Esophagus muscularis mucosa (tissue), 4 donors: ENCODE measurements around the gene NCKAP5. TPM values are rescaled to one million over a fixed set of nuclear protein-coding genes. Genes with fewer than 3 reads are reported as not detected.

Experiments
- DNase-seq: peaks from one replicate; pipeline ENCODE4 v3.0.0-alpha.2; 2017; ENCODE audit errors: extremely low spot score
- H3K27ac ChIP-seq, 4 donors: fragments of 200-600 bp; sonication (generic); replicated peaks in 1 of 4; 1 replicate in 3 of 4; 2 replicates in 1 of 4; pipeline ENCODE4 v1.5.1; 2016 to 2019; ENCODE audit warnings: mild to moderate bottlenecking in 1 of 4
- H3K27me3 ChIP-seq, 4 donors: fragments of 200-600 bp; sonication (generic); one replicate each; pipeline versions ENCODE4 v1.5.1 to v1.6.0; 2016 to 2019
- H3K36me3 ChIP-seq, 4 donors: fragments of 200-600 bp; sonication (generic); one replicate each; pipeline ENCODE4 v1.5.1; 2016 to 2019
- H3K4me1 ChIP-seq, 4 donors: fragments of 200-600 bp; sonication (generic); one replicate each; pipeline ENCODE4 v1.5.1; 2016 to 2019
- H3K4me3 ChIP-seq, 4 donors: fragments of 200-600 bp; sonication (generic); 1 replicate in 2 of 4; 2 replicates in 2 of 4; pipeline ENCODE4 v1.5.1; 2016 to 2019; ENCODE audit warnings: mild to moderate bottlenecking in 4 of 4, moderate library complexity in 1 of 4
- H3K9me3 ChIP-seq, 4 donors: fragments of 200-600 bp; sonication (generic); 1 replicate in 3 of 4; 2 replicates in 1 of 4; pipeline ENCODE4 v1.5.1; 2016 to 2019
- EP300 ChIP-seq: sonication (generic); formaldehyde crosslinking; IDR thresholded peaks from one replicate; pipeline ENCODE4 v1.6.1; 2017; ENCODE audit warnings: antibody characterized with exemption
- POLR2A ChIP-seq: fragments of 450-650 bp; IDR thresholded peaks from one replicate; pipeline ENCODE4 v1.6.1; 2017; ENCODE audit warnings: antibody characterized with exemption, moderate library complexity, mild to moderate bottlenecking, low read depth
- POLR2AphosphoS5 ChIP-seq, 2 donors: sonication (generic); formaldehyde crosslinking; IDR thresholded peaks; one replicate each; pipeline ENCODE4 v1.6.1; 2017; ENCODE audit warnings: antibody characterized with exemption in 2 of 2
- WGBS: methylation state at CpG from one replicate; pipeline ENCODE4 v1.1.5; 2018; 5-methylcytosine and 5-hydroxymethylcytosine counted together
- intact Hi-C: fragments of 100-400 bp; cut with DNase I; formaldehyde crosslinking; loops from one replicate; pipeline ENCODE4 v1.15.1; 2023
- total RNA-seq, 4 donors: library from RNA; depleted of rRNA; stranded (reverse); fragments of >200 nt; gene quantifications; one replicate each; pipeline versions ENCODE4 v1.1.0 to v1.2.1, GENCODE V29; 2016
- TF ChIP-seq, protein P1 (sequence below), 3 experiments: fragments of 200-600 bp in 2 of 3; fragments of 450-650 bp in 1 of 3; sonication (generic) in 2 of 3; IDR thresholded peaks; one replicate each; pipeline ENCODE4 v1.5.1; 2017 to 2019; ENCODE audit warnings: antibody characterized with exemption in 3 of 3, mild to moderate bottlenecking in 2 of 3, moderate library complexity in 1 of 3

Gene NCKAP5
- total RNA-seq, 4 donors from 2014 or later: 0.33 to 1.8 (median 1.0) TPM

DNA sequence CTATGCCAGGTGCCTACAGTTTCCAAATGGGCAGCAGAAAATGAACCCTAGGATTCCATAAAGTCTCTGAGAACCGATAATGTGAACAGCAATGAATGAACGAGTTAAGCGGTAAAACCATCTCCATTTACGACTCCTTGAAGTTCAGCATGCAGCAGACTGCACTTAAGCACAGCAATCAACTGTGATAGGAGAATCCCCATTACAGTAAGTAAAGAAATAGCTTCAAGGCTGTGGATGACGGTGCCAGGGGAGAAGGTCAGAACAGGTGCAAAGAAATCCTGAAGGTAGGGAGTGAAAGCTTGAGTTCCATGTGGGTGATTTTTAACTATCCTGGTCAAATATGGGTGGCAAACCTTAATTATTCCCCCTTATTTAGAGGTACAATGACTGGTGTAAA, 444.4 kb downstream of the NCKAP5 start:
- no peaks in the 10 kb centered on the region for H3K4me1 ChIP-seq
- no peaks in the 10 kb centered on the region for H3K36me3 ChIP-seq
- H3K9me3 ChIP-seq: no peaks in the 10 kb centered on the region
- no peak overlapping the region for H3K4me3 ChIP-seq
- H3K27ac ChIP-seq: no peak overlapping the region
- H3K27me3 ChIP-seq: no peaks in the 10 kb centered on the region
- TF ChIP-seq, protein P1, sequence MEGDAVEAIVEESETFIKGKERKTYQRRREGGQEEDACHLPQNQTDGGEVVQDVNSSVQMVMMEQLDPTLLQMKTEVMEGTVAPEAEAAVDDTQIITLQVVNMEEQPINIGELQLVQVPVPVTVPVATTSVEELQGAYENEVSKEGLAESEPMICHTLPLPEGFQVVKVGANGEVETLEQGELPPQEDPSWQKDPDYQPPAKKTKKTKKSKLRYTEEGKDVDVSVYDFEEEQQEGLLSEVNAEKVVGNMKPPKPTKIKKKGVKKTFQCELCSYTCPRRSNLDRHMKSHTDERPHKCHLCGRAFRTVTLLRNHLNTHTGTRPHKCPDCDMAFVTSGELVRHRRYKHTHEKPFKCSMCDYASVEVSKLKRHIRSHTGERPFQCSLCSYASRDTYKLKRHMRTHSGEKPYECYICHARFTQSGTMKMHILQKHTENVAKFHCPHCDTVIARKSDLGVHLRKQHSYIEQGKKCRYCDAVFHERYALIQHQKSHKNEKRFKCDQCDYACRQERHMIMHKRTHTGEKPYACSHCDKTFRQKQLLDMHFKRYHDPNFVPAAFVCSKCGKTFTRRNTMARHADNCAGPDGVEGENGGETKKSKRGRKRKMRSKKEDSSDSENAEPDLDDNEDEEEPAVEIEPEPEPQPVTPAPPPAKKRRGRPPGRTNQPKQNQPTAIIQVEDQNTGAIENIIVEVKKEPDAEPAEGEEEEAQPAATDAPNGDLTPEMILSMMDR (IDR thresholded peaks at IDR 0.05): no peak
- TF ChIP-seq POLR2A: no peak
- intact Hi-C loops: no loop called here
- no peak for DNase-seq
- 92% methylated on average over 5 of the region's 5 CpGs for WGBS

DNA sequence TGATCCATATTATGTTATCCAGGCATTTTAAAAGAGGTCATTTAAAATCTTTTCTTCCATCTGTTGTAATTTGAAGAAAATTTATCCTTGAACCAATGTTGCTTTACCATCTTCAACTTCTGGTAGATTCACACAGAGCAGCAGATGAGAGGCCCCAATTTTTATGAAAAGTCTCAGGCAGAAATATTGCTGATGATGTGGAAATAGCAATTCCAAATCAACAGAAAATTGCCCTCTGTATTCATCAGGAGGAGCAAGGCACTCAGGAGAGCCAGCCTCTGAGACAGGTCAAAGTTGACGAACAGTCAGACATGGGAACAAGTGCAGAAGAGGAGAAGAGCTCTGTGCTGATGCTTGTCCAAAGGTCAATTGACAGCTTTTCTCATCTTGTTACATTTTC, 444.9 kb downstream of the NCKAP5 start:
- H3K4me1 ChIP-seq: no peaks in the 10 kb centered on the region
- 87% methylated on average over 1 of the region's 1 CpG for WGBS
- H3K36me3 ChIP-seq: no peaks in the 10 kb centered on the region
- TF ChIP-seq EP300 (no peak), POLR2AphosphoS5 (IDR thresholded peaks at IDR 0.05) (no peak), POLR2A (no peak)
- TF ChIP-seq, protein P1 (IDR thresholded peaks at IDR 0.05): no peak
- intact Hi-C loops: no loop called here
- no peaks in the 10 kb centered on the region for H3K9me3 ChIP-seq
- no peak overlapping the region for H3K27ac ChIP-seq
- no peak overlapping the region for H3K4me3 ChIP-seq
- DNase-seq: no peak
- H3K27me3 ChIP-seq: no peaks in the 10 kb centered on the region

DNA sequence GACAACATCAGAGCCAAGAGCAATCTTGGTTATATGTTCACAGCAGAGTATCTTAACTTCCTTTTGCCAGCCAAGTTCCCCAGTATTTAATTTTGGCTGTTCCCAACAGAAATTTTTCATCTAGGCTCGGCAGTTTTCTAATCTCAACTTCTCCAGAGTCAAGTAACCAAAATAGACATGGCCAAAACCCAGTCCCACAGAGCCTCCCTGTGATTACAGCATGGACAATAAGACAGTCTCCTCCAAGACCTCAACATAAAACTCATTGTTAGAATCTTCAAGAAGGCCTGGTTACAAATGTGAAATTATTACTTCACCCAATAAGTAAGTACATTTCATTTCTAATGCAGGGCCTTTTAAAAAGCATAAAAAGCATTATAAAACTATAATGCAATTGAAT, 445.7 kb downstream of the NCKAP5 start:
- no peak for TF ChIP-seq POLR2A
- no peak for TF ChIP-seq POLR2AphosphoS5 (IDR thresholded peaks at IDR 0.05)
- no peak for TF ChIP-seq EP300
- TF ChIP-seq, protein P1 (IDR thresholded peaks at IDR 0.05): no peak
- intact Hi-C loops: no loop called here
- no peaks in the 10 kb centered on the region for H3K4me1 ChIP-seq
- H3K27me3 ChIP-seq: no peaks in the 10 kb centered on the region
- H3K9me3 ChIP-seq: no peaks in the 10 kb centered on the region
- DNase-seq: no peak
- no peaks in the 10 kb centered on the region for H3K36me3 ChIP-seq
- no peak overlapping the region for H3K27ac ChIP-seq
- no peak overlapping the region for H3K4me3 ChIP-seq
- WGBS: 15% methylated on average over 1 of the region's 1 CpG

DNA sequence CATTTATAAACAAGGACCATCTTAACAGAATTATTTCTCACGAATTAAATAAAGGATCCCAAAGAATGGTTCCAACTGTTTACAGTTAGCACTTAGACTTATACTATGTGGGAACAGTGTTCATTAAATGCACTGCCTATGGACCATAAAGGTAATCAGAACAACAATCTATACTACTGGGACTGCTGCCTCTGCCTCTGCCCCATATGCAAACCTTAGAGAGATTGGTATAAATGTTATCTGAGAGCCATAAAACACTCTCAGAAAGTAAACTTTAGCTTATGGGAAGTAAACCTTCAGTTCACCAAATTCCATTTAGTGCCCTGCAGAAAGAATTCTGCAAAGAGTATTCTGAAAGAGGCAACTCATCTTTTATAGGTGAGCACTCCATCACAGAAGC, 448.0 kb downstream of the NCKAP5 start:
- TF ChIP-seq POLR2A (no peak), POLR2AphosphoS5 (IDR thresholded peaks at IDR 0.05) (no peak), EP300 (no peak)
- TF ChIP-seq, protein P1 (IDR thresholded peaks at IDR 0.05): no peak
- DNase-seq: no peak
- 52% methylated on average over 1 of the region's 1 CpG for WGBS

DNA sequence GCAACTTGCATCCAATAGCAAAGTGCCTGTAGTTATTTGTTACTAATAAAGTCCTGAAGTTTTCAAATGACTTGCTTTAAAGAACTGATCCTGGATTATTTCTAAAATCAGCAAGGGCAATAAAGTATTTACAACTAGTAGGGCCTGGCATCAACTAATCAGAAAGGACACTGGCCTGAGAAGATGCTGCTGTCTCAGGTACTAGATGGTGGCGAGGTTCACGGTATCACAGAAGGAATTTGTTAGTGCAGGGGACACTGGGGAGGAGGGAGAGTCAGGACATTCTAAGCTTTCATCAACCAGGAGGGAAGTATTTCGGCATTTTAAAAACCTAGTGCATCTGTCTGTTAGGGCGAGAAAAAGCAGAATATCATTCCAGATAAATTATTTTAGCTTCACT, 458.1 kb downstream of the NCKAP5 start:
- Histone ChIP-seq H3K9me3 (no peaks in the 10 kb centered on the region), H3K27ac (no peak overlapping the region), H3K36me3 (no peaks in the 10 kb centered on the region), H3K27me3 (no peaks in the 10 kb centered on the region), H3K4me1 (peaks cover 0 to 6% (median 3%) of the 10 kb centered on the region in 4 donors), H3K4me3 (no peak overlapping the region)
- TF ChIP-seq EP300 (no peak), POLR2AphosphoS5 (IDR thresholded peaks at IDR 0.05) (no peak), POLR2A (no peak)
- TF ChIP-seq, protein P1 (IDR thresholded peaks at IDR 0.05): no peak
- intact Hi-C loops: no loop called here
- DNase-seq: no peak
- 94% methylated on average over 4 of the region's 4 CpGs for WGBS

More for the DNA sequence above, 448.0 kb downstream of the NCKAP5 start:
- Histone ChIP-seq H3K27ac (no peak overlapping the region), H3K4me3 (no peak overlapping the region), H3K4me1 (no peaks in the 10 kb centered on the region), H3K9me3 (no peaks in the 10 kb centered on the region), H3K27me3 (no peaks in the 10 kb centered on the region), H3K36me3 (no peaks in the 10 kb centered on the region)
- intact Hi-C loops: no loop called here
